B cell (primary cell): ENCODE data around the gene KCNT1. TPM values are rescaled to one million over a fixed set of nuclear protein-coding genes. Genes with fewer than 3 reads are reported as not detected.

ENCODE experiments used
- ATAC-seq: fragments of 200-7000 bp; cut with Tn5 transposase; one replicate; pipeline ENCODE4 v1.10.0; 2021; ENCODE audit warnings: low read depth, mild to moderate bottlenecking, moderate number of reproducible peaks, moderate library complexity
- CTCF ChIA-PET: fragments of 350-600 bp; sonication (Branson Sonifier 250); formaldehyde crosslinking; loops from one replicate; lab custom pipeline; 2021; ENCODE audit warnings: antibody characterized with exemption, inconsistent platforms; lab: Charles Lee
- POLR2A ChIA-PET: fragments of 350-600 bp; sonication (Branson Sonifier 250); formaldehyde crosslinking; loops from one replicate; lab custom pipeline; 2021; ENCODE audit warnings: antibody characterized with exemption; lab: Charles Lee
- DNase-seq: peaks from one replicate; pipeline ENCODE4 v3.0.0; 2013
- H2AFZ ChIP-seq: 2 replicates; pipeline ENCODE4 v1.6.1; 2012; ENCODE audit warnings: mild to moderate bottlenecking, low read depth, low read length; ENCODE audit not compliant: insufficient read depth, poor library complexity, severe bottlenecking
- H3K27ac ChIP-seq, 2 donors: 1 replicate in 1 of 2; 2 replicates in 1 of 2; pipeline ENCODE4 v1.5.1; 2012 to 2013; ENCODE audit warnings: low read length in 2 of 2, mild to moderate bottlenecking in 2 of 2, moderate library complexity in 1 of 2
- H3K27me3 ChIP-seq, 4 experiments: fragments of 200-600 bp in 1 of 4; sonication (generic) in 1 of 4; replicated peaks in 1 of 4; 1 replicate in 2 of 4; 2 replicates in 2 of 4; pipeline versions ENCODE4 v1.6.1 to v1.7.0; 2013 to 2016; ENCODE audit warnings: low read length in 3 of 4, mild to moderate bottlenecking in 2 of 4, mixed read lengths in 1 of 4, moderate library complexity in 1 of 4; ENCODE audit not compliant: insufficient read depth in 4 of 4, control insufficient read depth in 3 of 4; ENCODE audit errors: control extremely low read depth in 1 of 4
- H3K36me3 ChIP-seq, 2 experiments: replicated peaks in 1 of 2; 1 replicate in 1 of 2; 2 replicates in 1 of 2; pipeline versions ENCODE4 v1.6.1 to v1.7.1; 2013; ENCODE audit warnings: low read length in 1 of 2; ENCODE audit not compliant: insufficient read depth in 2 of 2, control insufficient read depth in 1 of 2; ENCODE audit errors: control extremely low read depth in 1 of 2, extremely low read depth in 1 of 2
- H3K4me1 ChIP-seq, 2 donors: fragments of 200-600 bp in 1 of 2; sonication (generic) in 1 of 2; 1 replicate in 1 of 2; 2 replicates in 1 of 2; pipeline versions ENCODE4 v1.5.1 to v1.6.1; 2013 to 2017; ENCODE audit warnings: low read length in 2 of 2; ENCODE audit not compliant: control insufficient read depth in 2 of 2, insufficient read depth in 2 of 2
- H3K4me2 ChIP-seq: replicated peaks from 2 replicates; pipeline ENCODE3; 2012; ENCODE audit warnings: mild to moderate bottlenecking, low read depth, low read length; ENCODE audit not compliant: poor library complexity, severe bottlenecking
- H3K4me3 ChIP-seq, 5 experiments: fragments of 200-600 bp in 1 of 5; sonication (generic) in 1 of 5; 1 replicate in 3 of 5; 2 replicates in 2 of 5; pipeline versions ENCODE4 v1.5.1 to v1.7.0; 2011 to 2016; ENCODE audit warnings: low read length in 4 of 5, mild to moderate bottlenecking in 4 of 5, low read depth in 2 of 5, control low read depth in 1 of 5, moderate library complexity in 1 of 5; ENCODE audit not compliant: insufficient read depth in 1 of 5; ENCODE audit errors: control extremely low read depth in 1 of 5, extremely low read depth in 1 of 5
- H3K79me2 ChIP-seq: fragments of 200-600 bp; sonication (generic); one replicate; pipeline ENCODE4 v1.6.0; 2016; ENCODE audit warnings: low read length; ENCODE audit not compliant: control insufficient read depth, insufficient read depth
- H3K9ac ChIP-seq: fragments of 200-600 bp; sonication (generic); 2 replicates; pipeline ENCODE4 v1.6.1; 2017; ENCODE audit warnings: mild to moderate bottlenecking, low read length, moderate library complexity
- H3K9me3 ChIP-seq, 3 donors: one replicate each; pipeline versions ENCODE4 v1.6.1 to v1.7.1; 2013; ENCODE audit warnings: low read length in 2 of 3; ENCODE audit not compliant: control insufficient read depth in 2 of 3, insufficient read depth in 1 of 3; ENCODE audit errors: control extremely low read depth in 1 of 3
- H4K20me1 ChIP-seq: 2 replicates; pipeline ENCODE4 v1.6.0; 2012; ENCODE audit warnings: mild to moderate bottlenecking, low read length; ENCODE audit not compliant: insufficient read depth, control insufficient read depth, poor library complexity, severe bottlenecking
- H3K27ac Mint-ChIP-seq: one replicate; pipeline ENCODE4 v1.8.0; 2021; ENCODE audit warnings: mixed read lengths
- H3K27me3 Mint-ChIP-seq: one replicate; pipeline ENCODE4 v1.8.0; 2021; ENCODE audit warnings: mixed read lengths
- H3K4me1 Mint-ChIP-seq: one replicate; pipeline ENCODE4 v1.8.0; 2021; ENCODE audit warnings: mixed read lengths
- H3K4me3 Mint-ChIP-seq: one replicate; pipeline ENCODE4 v1.8.0; 2021; ENCODE audit warnings: mixed read lengths
- H3K9me3 Mint-ChIP-seq: one replicate; pipeline ENCODE4 v1.8.0; 2022; ENCODE audit warnings: mixed read lengths; ENCODE audit not compliant: insufficient read depth
- EZH2 ChIP-seq: IDR thresholded peaks from 2 replicates; pipeline ENCODE4 v1.6.1; 2012; ENCODE audit warnings: borderline replicate concordance, low read depth, mild to moderate bottlenecking, moderate library complexity, low read length; ENCODE audit not compliant: insufficient read depth, poor library complexity, severe bottlenecking
- WGBS: methylation state at CpG from one replicate; pipeline ENCODE4 v1.1.5; 2013; ENCODE audit warnings: missing lambda C conversion rate; ENCODE audit not compliant: insufficient coverage; 5-methylcytosine and 5-hydroxymethylcytosine counted together
- intact Hi-C: fragments of 100-400 bp; cut with micrococcal nuclease; formaldehyde crosslinking; loops from one replicate; pipeline ENCODE4 v1.10.0; 2022
- polyA plus RNA-seq: library from polyadenylated mRNA; depleted of rRNA; stranded (reverse); fragments of >200 nt; gene quantifications from 2 replicates; pipeline ENCODE4 v1.2.3, GENCODE V29; 2012
- total RNA-seq, 2 donors: library from RNA; stranded (reverse); fragments of 120-200 nt in 1 of 2; gene quantifications; 1 replicate in 1 of 2; 2 replicates in 1 of 2; pipeline versions ENCODE4 v1.2.3 to v1.2.4, GENCODE V29; 2013 to 2022
- TF ChIP-seq, protein P1 (sequence below): fragments of 200-600 bp; IDR thresholded peaks from one replicate; pipeline ENCODE4 v1.8.0; 2022; ENCODE audit warnings: antibody characterized with exemption, mild to moderate bottlenecking

The KCNT1 gene
- total and polyA plus RNA-seq, 2 donors (not counting 1 experiment from before 2014, with no cell fraction given) = not detected

DNA sequence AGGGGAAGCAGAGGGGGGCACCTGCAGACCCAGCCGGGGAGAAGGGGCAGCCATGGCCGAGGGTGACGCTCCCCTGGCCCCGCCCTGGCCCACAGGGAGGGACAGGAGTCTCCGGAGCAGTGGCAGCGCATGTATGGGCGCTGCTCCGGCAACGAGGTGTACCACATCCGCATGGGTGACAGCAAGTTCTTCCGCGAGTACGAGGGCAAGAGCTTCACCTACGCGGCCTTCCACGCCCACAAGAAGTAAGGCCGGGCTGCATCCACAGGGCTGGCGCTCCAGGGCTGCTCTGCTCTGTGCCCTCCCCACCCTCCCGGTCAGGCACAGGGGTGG lies 68.2 kb downstream of the KCNT1 start:
- peaks cover 0 to 30% (median 0%) of the 10 kb centered on the region in 3 donors for H3K9me3 ChIP-seq
- no peak overlapping the region for H2AFZ ChIP-seq
- Mint-ChIP-seq H3K9me3 (no peaks in the 10 kb centered on the region), H3K4me1 (no peaks in the 10 kb centered on the region), H3K4me3 (no peak overlapping the region), H3K27ac (no peak overlapping the region), H3K27me3 (peaks cover 4% of the 10 kb centered on the region)
- no peaks in the 10 kb centered on the region for H3K4me1 ChIP-seq
- H3K4me3 ChIP-seq = no peak overlapping the region
- ATAC-seq (no peak), DNase-seq (no peak)
- 84% methylated on average over 19 of the region's 19 CpGs for WGBS
- intact Hi-C loops = no loop called here
- H3K79me2 ChIP-seq = no peaks in the 10 kb centered on the region
- H4K20me1 ChIP-seq = no peaks in the 10 kb centered on the region
- TF ChIP-seq, protein P1, sequence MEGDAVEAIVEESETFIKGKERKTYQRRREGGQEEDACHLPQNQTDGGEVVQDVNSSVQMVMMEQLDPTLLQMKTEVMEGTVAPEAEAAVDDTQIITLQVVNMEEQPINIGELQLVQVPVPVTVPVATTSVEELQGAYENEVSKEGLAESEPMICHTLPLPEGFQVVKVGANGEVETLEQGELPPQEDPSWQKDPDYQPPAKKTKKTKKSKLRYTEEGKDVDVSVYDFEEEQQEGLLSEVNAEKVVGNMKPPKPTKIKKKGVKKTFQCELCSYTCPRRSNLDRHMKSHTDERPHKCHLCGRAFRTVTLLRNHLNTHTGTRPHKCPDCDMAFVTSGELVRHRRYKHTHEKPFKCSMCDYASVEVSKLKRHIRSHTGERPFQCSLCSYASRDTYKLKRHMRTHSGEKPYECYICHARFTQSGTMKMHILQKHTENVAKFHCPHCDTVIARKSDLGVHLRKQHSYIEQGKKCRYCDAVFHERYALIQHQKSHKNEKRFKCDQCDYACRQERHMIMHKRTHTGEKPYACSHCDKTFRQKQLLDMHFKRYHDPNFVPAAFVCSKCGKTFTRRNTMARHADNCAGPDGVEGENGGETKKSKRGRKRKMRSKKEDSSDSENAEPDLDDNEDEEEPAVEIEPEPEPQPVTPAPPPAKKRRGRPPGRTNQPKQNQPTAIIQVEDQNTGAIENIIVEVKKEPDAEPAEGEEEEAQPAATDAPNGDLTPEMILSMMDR = no peak
- TF ChIP-seq EZH2 = no peak
- POLR2A ChIA-PET = no interaction called here
- CTCF ChIA-PET = no interaction called here
- H3K27ac ChIP-seq = no peak overlapping the region
- no peak overlapping the region for H3K4me2 ChIP-seq
- H3K9ac ChIP-seq = no peak overlapping the region
- peaks cover 0 to 3% (median 0%) of the 10 kb centered on the region in 4 experiments for H3K27me3 ChIP-seq
- H3K36me3 ChIP-seq = no peaks in the 10 kb centered on the region

DNA sequence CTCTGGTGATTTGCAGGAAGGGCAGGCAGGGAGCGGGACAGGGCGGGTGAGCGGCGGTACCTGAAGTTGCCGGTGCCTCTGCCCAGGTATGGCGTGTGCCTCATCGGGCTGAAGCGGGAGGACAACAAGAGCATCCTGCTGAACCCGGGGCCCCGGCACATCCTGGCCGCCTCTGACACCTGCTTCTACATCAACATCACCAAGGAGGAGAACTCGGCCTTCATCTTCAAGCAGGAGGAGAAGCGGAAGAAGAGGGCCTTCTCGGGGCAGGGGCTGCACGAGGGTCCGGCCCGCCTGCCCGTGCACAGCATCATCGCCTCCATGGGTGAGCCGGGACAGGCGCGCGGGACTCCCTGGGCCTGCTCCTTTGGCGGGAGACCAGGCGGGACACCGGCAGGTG lies 68.8 kb downstream of the KCNT1 start:
- TF ChIP-seq EZH2 = no peak
- TF ChIP-seq, protein P1 = no peak
- ATAC-seq = no peak
- ChIA-PET POLR2A (no interaction called here), CTCF (no interaction called here)
- Histone ChIP-seq H3K9ac (no peak overlapping the region), H3K4me1 (no peaks in the 10 kb centered on the region), H3K27ac (no peak overlapping the region), H2AFZ (no peak overlapping the region), H3K79me2 (no peaks in the 10 kb centered on the region), H3K9me3 (peaks cover 0 to 24% (median 0%) of the 10 kb centered on the region in 3 donors), H3K4me3 (no peak overlapping the region), H3K36me3 (no peaks in the 10 kb centered on the region), H3K4me2 (no peak overlapping the region), H3K27me3 (peaks cover 0 to 3% (median 0%) of the 10 kb centered on the region in 4 experiments), H4K20me1 (no peaks in the 10 kb centered on the region)
- Mint-ChIP-seq H3K4me1 (no peaks in the 10 kb centered on the region), H3K27ac (no peak overlapping the region), H3K4me3 (no peak overlapping the region), H3K9me3 (no peaks in the 10 kb centered on the region), H3K27me3 (peaks cover 4% of the 10 kb centered on the region)
- DNase-seq = no peak
- WGBS = 91% methylated on average over 26 of the region's 26 CpGs
- intact Hi-C loops = no loop called here
